ENCODE data around the gene NDUFB10.

DNA sequence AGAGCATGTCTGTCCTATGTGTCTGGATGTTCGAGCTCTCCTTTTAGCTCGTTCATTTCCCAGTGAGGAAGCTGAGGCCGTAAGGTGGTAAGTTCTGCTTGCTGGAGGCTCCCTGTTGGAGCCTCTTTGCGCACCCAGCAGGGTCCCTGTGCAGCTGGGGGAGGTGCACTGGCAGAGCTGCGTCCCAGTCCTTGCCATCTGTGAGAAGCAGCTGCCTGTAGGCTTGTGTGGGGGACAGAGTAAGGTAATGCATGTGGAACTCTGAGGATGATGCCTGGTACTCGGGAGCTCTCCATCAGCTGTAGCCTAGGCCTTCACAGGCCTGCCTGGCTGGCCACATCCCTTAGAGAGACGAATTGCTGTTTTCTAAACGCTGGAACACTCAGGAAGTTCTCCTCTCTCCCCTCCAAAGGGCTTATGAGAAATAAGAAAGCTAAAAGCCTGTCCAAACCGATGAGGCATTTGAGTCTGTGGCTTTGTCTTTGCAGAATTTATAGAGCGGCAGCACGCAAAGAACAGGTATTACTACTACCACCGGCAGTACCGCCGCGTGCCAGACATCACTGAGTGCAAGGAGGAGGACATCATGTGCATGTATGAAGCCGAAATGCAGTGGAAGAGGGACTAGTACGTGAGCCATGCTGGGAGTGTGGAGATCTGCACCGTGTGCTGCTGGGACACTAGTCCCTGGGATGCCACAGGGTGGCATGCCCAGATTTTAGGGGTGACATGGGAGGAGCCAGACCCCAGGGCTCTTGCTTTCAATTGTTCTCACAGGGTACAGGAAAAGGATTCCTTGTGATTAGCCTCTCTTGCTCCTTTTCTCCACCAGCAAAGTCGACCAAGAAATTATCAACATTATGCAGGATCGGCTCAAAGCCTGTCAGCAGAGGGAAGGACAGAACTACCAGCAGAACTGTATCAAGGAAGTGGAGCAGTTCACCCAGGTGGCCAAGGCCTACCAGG lies 1.6 kb downstream of the NDUFB10 start:
- TF ChIP-seq, protein P1, sequence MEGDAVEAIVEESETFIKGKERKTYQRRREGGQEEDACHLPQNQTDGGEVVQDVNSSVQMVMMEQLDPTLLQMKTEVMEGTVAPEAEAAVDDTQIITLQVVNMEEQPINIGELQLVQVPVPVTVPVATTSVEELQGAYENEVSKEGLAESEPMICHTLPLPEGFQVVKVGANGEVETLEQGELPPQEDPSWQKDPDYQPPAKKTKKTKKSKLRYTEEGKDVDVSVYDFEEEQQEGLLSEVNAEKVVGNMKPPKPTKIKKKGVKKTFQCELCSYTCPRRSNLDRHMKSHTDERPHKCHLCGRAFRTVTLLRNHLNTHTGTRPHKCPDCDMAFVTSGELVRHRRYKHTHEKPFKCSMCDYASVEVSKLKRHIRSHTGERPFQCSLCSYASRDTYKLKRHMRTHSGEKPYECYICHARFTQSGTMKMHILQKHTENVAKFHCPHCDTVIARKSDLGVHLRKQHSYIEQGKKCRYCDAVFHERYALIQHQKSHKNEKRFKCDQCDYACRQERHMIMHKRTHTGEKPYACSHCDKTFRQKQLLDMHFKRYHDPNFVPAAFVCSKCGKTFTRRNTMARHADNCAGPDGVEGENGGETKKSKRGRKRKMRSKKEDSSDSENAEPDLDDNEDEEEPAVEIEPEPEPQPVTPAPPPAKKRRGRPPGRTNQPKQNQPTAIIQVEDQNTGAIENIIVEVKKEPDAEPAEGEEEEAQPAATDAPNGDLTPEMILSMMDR (IDR thresholded peaks at IDR 0.05): no peak
- no peak for TF ChIP-seq POLR2A (IDR thresholded peaks at IDR 0.05)

All from right lobe of liver (tissue), 4 donors.